ENCODE data around the gene LCN6.
A peak's percentile ranks its signal among the peaks of the same experiment; 100 is the strongest.
"Not testable (repeated sequence)": the region's sequence is repeated elsewhere in the genome, so short reads cannot be mapped to it uniquely, and the experiment has no call there.

LCN6 gene

GRCh38 chr9:136761545-136761981, 13.2 kb upstream of the LCN6 start:
- TF ChIP-seq CTCF (IDR thresholded peaks at IDR 0.05; ENCODE audit: low read length, missing control alignments) = no peak
- H3K4me3 ChIP-seq (replicated peaks; ENCODE audit: low read depth, low read length) = no peak overlapping the region
- DNase-seq (ENCODE audit: low read depth) = no peak

GRCh38 chr9:136760834-136761544, 12.7 kb upstream of the LCN6 start:
- H3K4me3 ChIP-seq (replicated peaks; ENCODE audit: low read depth, low read length) = not testable (repeated sequence)
- peak; percentile 77 for DNase-seq (ENCODE audit: low read depth)
- peak; percentile 77 for TF ChIP-seq CTCF (IDR thresholded peaks at IDR 0.05; ENCODE audit: low read length, missing control alignments)

- no peak overlapping the region for H3K4me3 ChIP-seq (replicated peaks; ENCODE audit: low read depth, low read length)
- DNase-seq (ENCODE audit: low read depth) = no peak
These were observed 12.1 kb upstream of the LCN6 start for GRCh38 chr9:136760424-136760823.

GRCh38 chr9:136759436-136760325, 11.4 kb upstream of the LCN6 start:
- no peak for DNase-seq (ENCODE audit: low read depth)
- no peak overlapping the region for H3K4me3 ChIP-seq (replicated peaks; ENCODE audit: low read depth, low read length)
- TF ChIP-seq CTCF (IDR thresholded peaks at IDR 0.05; ENCODE audit: low read length, missing control alignments) = no peak

More at GRCh38 chr9:136760424-136760823, 12.1 kb upstream of the LCN6 start:
- no peak for TF ChIP-seq CTCF (IDR thresholded peaks at IDR 0.05; ENCODE audit: low read length, missing control alignments)

- no peak for TF ChIP-seq CTCF (IDR thresholded peaks at IDR 0.05; ENCODE audit: low read length, missing control alignments)
- DNase-seq (ENCODE audit: low read depth) = no peak
- H3K4me3 ChIP-seq (replicated peaks; ENCODE audit: low read depth, low read length) = no peak overlapping the region
These were observed 10.7 kb upstream of the LCN6 start for GRCh38 chr9:136759001-136759400.

- H3K4me3 ChIP-seq (replicated peaks; ENCODE audit: low read depth, low read length) = no peak overlapping the region
- TF ChIP-seq CTCF (IDR thresholded peaks at IDR 0.05; ENCODE audit: low read length, missing control alignments) = no peak
- no peak for DNase-seq (ENCODE audit: low read depth)
These were observed 9.4 kb upstream of the LCN6 start for GRCh38 chr9:136757751-136758140.

Data from fibroblast of pulmonary artery (primary cell).